22Rv1 (cell line): Measurements from ENCODE around the gene FUOM.

Experiments
- ZFX ChIP-seq: fragments of 450-650 bp; IDR thresholded peaks from 2 replicates; pipeline ENCODE4 v1.6.1; 2017; ENCODE audit warnings: antibody characterized with exemption, borderline replicate concordance
- TF ChIP-seq, protein P1 (sequence below): fragments of 450-650 bp; IDR thresholded peaks from 2 replicates; pipeline ENCODE4 v1.5.1; 2017; ENCODE audit warnings: mild to moderate bottlenecking

DNA sequence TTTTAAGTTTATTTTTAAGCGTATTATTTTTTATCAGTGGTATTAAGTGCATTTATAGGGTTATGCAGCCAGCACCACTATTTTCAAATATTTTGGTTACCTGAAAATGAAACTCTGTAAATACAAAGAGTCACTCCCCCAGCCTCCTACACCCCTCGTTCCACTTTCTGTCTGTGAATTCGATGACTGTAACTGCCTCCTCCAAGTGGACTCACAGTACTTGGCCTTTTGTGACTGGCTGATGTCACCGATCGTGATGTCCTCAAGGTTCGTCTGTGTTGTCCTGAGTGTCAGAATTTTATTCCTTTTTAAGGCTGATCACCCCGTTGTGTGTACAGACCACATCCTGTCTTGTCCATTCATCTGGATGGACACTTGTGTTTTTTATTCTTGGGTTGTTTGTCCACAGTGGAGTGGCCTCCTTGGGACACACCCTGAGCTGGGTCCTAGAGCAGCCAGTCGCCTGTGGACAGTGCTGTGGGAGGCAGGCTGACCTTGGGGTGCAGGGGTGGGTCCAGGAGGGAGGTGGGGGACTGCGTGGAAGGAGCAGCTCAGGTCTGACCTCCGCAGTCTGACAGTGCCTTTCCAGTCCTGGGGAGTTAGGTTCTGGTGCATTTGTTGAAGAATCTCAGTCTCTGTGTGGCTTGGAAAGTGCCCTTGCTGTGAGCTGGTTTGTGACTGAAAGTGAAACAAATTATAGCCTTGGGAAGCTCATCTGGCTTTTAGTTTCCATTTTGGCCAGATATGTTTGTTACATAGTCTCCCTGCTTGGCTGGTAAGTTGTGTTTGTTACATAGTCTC, 43.0 kb upstream of the FUOM start:
- TF ChIP-seq ZFX: no peak
- TF ChIP-seq, protein P1, sequence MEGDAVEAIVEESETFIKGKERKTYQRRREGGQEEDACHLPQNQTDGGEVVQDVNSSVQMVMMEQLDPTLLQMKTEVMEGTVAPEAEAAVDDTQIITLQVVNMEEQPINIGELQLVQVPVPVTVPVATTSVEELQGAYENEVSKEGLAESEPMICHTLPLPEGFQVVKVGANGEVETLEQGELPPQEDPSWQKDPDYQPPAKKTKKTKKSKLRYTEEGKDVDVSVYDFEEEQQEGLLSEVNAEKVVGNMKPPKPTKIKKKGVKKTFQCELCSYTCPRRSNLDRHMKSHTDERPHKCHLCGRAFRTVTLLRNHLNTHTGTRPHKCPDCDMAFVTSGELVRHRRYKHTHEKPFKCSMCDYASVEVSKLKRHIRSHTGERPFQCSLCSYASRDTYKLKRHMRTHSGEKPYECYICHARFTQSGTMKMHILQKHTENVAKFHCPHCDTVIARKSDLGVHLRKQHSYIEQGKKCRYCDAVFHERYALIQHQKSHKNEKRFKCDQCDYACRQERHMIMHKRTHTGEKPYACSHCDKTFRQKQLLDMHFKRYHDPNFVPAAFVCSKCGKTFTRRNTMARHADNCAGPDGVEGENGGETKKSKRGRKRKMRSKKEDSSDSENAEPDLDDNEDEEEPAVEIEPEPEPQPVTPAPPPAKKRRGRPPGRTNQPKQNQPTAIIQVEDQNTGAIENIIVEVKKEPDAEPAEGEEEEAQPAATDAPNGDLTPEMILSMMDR: no peak
